GM19193 (cell line): ENCODE results near the gene EBPL.

Source experiments
- POLR2A ChIP-seq: IDR thresholded peaks from 4 replicates; pipeline ENCODE4 v1.6.1; 2011; ENCODE audit not compliant: insufficient read depth, insufficient read length; ENCODE audit errors: extremely low read depth

The EBPL gene

GRCh38 chr13:49683489-49683888, 7.8 kb downstream of the EBPL start:
- TF ChIP-seq POLR2A, result no peak

- TF ChIP-seq POLR2A, result no peak
These were observed 9.3 kb downstream of the EBPL start for GRCh38 chr13:49681842-49682435.

GRCh38 chr13:49679246-49679645, 12.0 kb downstream of the EBPL start:
- no peak for TF ChIP-seq POLR2A

- TF ChIP-seq POLR2A, result no peak
These were observed 12.9 kb downstream of the EBPL start for GRCh38 chr13:49678191-49678914.

- TF ChIP-seq POLR2A, result no peak
These were observed 14.5 kb downstream of the EBPL start for GRCh38 chr13:49676581-49677298.

GRCh38 chr13:49670828-49671227, 20.5 kb downstream of the EBPL start:
- no peak for TF ChIP-seq POLR2A

- no peak for TF ChIP-seq POLR2A
These were observed 21.5 kb downstream of the EBPL start for GRCh38 chr13:49669735-49670309.

GRCh38 chr13:49667773-49668172, 23.5 kb downstream of the EBPL start:
- no peak for TF ChIP-seq POLR2A

- no peak for TF ChIP-seq POLR2A
These were observed 26.7 kb downstream of the EBPL start for GRCh38 chr13:49664606-49665005.

GRCh38 chr13:49657241-49657641, 34.0 kb downstream of the EBPL start:
- TF ChIP-seq POLR2A, result no peak

GRCh38 chr13:49655906-49656305, 35.4 kb downstream of the EBPL start:
- no peak for TF ChIP-seq POLR2A

- no peak for TF ChIP-seq POLR2A
These were observed 37.3 kb downstream of the EBPL start for GRCh38 chr13:49654011-49654410.

- no peak for TF ChIP-seq POLR2A
These were observed 37.8 kb downstream of the EBPL start for GRCh38 chr13:49653478-49653877.

GRCh38 chr13:49652355-49653305, 38.7 kb downstream of the EBPL start:
- no peak for TF ChIP-seq POLR2A
